GM23248 (cell line): ENCODE data around the gene TSPAN5.

Experiments used
- EZH2 ChIP-seq: fragments of 200-600 bp; sonication (generic); IDR thresholded peaks from 2 replicates; pipeline ENCODE4 v1.6.1; 2018; ENCODE audit warnings: antibody characterized with exemption, mild to moderate bottlenecking; ENCODE audit not compliant: insufficient read depth, poor library complexity, severe bottlenecking
- EZH2phosphoT487 ChIP-seq: fragments of 200-600 bp; sonication (generic); IDR thresholded peaks from 2 replicates; pipeline ENCODE4 v1.6.1; 2018; ENCODE audit warnings: antibody characterized with exemption, moderate library complexity, mild to moderate bottlenecking, low read depth; ENCODE audit not compliant: insufficient read depth

GRCh38 chr4:98656443-98656842, 2.0 kb downstream of the TSPAN5 start:
- TF ChIP-seq EZH2 = no peak
- TF ChIP-seq EZH2phosphoT487 = no peak
